H9 (cell line): ENCODE measurements around the gene SLC25A26. TPM values are rescaled to one million over a fixed set of nuclear protein-coding genes. Genes with fewer than 3 reads are reported as not detected.

Experiments
- DNase-seq: peaks from one replicate; pipeline ENCODE4 v3.0.0-alpha.2; 2017
- H2AFZ ChIP-seq: one replicate; pipeline ENCODE4 v1.6.1; 2013; ENCODE audit warnings: mild to moderate bottlenecking, low read length, control low read depth, moderate library complexity
- H2AK5ac ChIP-seq: 2 replicates; pipeline ENCODE4 v1.6.1; 2013; ENCODE audit warnings: low read length, control low read depth, mixed read lengths; ENCODE audit not compliant: insufficient read length
- H2BK120ac ChIP-seq: one replicate; pipeline ENCODE4 v1.6.1; 2013; ENCODE audit warnings: low read depth, mild to moderate bottlenecking, low read length, control low read depth, inconsistent platforms; ENCODE audit not compliant: poor library complexity, severe bottlenecking
- H2BK12ac ChIP-seq: 2 replicates; pipeline ENCODE4 v1.6.1; 2013; ENCODE audit warnings: low read length, control low read depth, mixed read lengths, low read depth; ENCODE audit not compliant: insufficient read length
- H2BK15ac ChIP-seq: 2 replicates; pipeline ENCODE4 v1.6.1; 2013; ENCODE audit warnings: low read depth, low read length, control low read depth
- H2BK20ac ChIP-seq: one replicate; pipeline ENCODE4 v1.6.1; 2013; ENCODE audit warnings: low read depth, mild to moderate bottlenecking, low read length, control low read depth, inconsistent platforms; ENCODE audit not compliant: poor library complexity, severe bottlenecking
- H2BK5ac ChIP-seq: 2 replicates; pipeline ENCODE4 v1.6.1; 2013; ENCODE audit warnings: low read length, control low read depth, mixed read lengths; ENCODE audit not compliant: insufficient read length
- H3K14ac ChIP-seq: 2 replicates; pipeline ENCODE4 v1.6.1; 2013; ENCODE audit warnings: low read length, control low read depth; ENCODE audit not compliant: insufficient read depth
- H3K18ac ChIP-seq: 2 replicates; pipeline ENCODE4 v1.6.1; 2013; ENCODE audit warnings: low read depth, mild to moderate bottlenecking, mixed read lengths, low read length, control low read depth; ENCODE audit not compliant: insufficient read length
- H3K23ac ChIP-seq: 2 replicates; pipeline ENCODE4 v1.6.1; 2013; ENCODE audit warnings: low read length, control low read depth, mixed read lengths, low read depth; ENCODE audit not compliant: insufficient read length
- H3K23me2 ChIP-seq: 2 replicates; pipeline ENCODE4 v1.6.1; 2013; ENCODE audit warnings: low read depth, mild to moderate bottlenecking, mixed read lengths, low read length, control low read depth; ENCODE audit not compliant: insufficient read length, poor library complexity, severe bottlenecking
- H3K27ac ChIP-seq: 2 replicates; pipeline ENCODE4 v1.5.1; 2013; ENCODE audit warnings: low read length, control low read depth, mixed read lengths, low read depth; ENCODE audit not compliant: insufficient read length
- H3K27me3 ChIP-seq: 2 replicates; pipeline ENCODE4 v1.6.1; 2013; ENCODE audit warnings: low read length, control low read depth, inconsistent platforms; ENCODE audit not compliant: insufficient read depth
- H3K4ac ChIP-seq: 2 replicates; pipeline ENCODE4 v1.6.1; 2013; ENCODE audit warnings: low read depth, mild to moderate bottlenecking, control low read depth, inconsistent platforms, low read length, moderate library complexity
- H3K4me1 ChIP-seq: 2 replicates; pipeline ENCODE4 v1.6.1; 2013; ENCODE audit warnings: low read length, control low read depth, inconsistent platforms; ENCODE audit not compliant: insufficient read depth
- H3K4me2 ChIP-seq: 2 replicates; pipeline ENCODE4 v1.6.1; 2013; ENCODE audit warnings: low read length, control low read depth, mixed read lengths; ENCODE audit not compliant: insufficient read length, insufficient read depth
- H3K56ac ChIP-seq: 2 replicates; pipeline ENCODE4 v1.6.1; 2013; ENCODE audit warnings: low read depth, mild to moderate bottlenecking, mixed read lengths, low read length, control low read depth; ENCODE audit not compliant: insufficient read length
- H3K79me1 ChIP-seq: 2 replicates; pipeline ENCODE4 v1.6.1; 2013; ENCODE audit warnings: low read depth, mild to moderate bottlenecking, moderate library complexity, low read length, control low read depth, inconsistent platforms; ENCODE audit not compliant: insufficient read depth, poor library complexity, severe bottlenecking
- H3K79me2 ChIP-seq: 2 replicates; pipeline ENCODE4 v1.6.1; 2013; ENCODE audit warnings: low read length, control low read depth, inconsistent platforms; ENCODE audit not compliant: insufficient read depth
- H3K9ac ChIP-seq: 2 replicates; pipeline ENCODE4 v1.6.1; 2013; ENCODE audit warnings: low read length, control low read depth, mixed read lengths; ENCODE audit not compliant: insufficient read length; ENCODE audit errors: extremely low read depth
- H3K9me3 ChIP-seq: one replicate; pipeline ENCODE4 v1.6.1; 2013; ENCODE audit warnings: low read depth, low read length, inconsistent platforms; ENCODE audit not compliant: control insufficient read depth
- H3T11ph ChIP-seq: one replicate; pipeline ENCODE4 v1.6.1; 2013; ENCODE audit warnings: mild to moderate bottlenecking, low read length, control low read depth, inconsistent platforms
- H4K20me1 ChIP-seq: one replicate; pipeline ENCODE4 v1.6.1; 2013; ENCODE audit not compliant: control insufficient read depth, insufficient read length, insufficient read depth
- H4K5ac ChIP-seq: 2 replicates; pipeline ENCODE4 v1.6.1; 2013; ENCODE audit warnings: low read depth, mild to moderate bottlenecking, mixed read lengths, low read length, control low read depth; ENCODE audit not compliant: insufficient read length
- H4K8ac ChIP-seq: replicated peaks from 2 replicates; pipeline ENCODE4 v1.6.1; 2013; ENCODE audit warnings: low read length, control low read depth, mixed read lengths, low read depth; ENCODE audit not compliant: insufficient read length
- H4K91ac ChIP-seq: 2 replicates; pipeline ENCODE4 v1.6.1; 2013; ENCODE audit warnings: low read depth, mild to moderate bottlenecking, moderate library complexity, mixed read lengths, low read length, control low read depth; ENCODE audit not compliant: insufficient read length
- H3K27ac Mint-ChIP-seq, 3 experiments: 2 replicates in 2 of 3; 3 replicates in 1 of 3; pipeline ENCODE4 v1.8.0; 2020 to 2021; ENCODE audit warnings: mixed read lengths in 3 of 3, mild to moderate bottlenecking in 1 of 3, moderate library complexity in 1 of 3
- H3K27me3 Mint-ChIP-seq: 2 replicates; pipeline ENCODE4 v1.8.0; 2021; ENCODE audit warnings: low read depth, mild to moderate bottlenecking, moderate library complexity, mixed read lengths
- H3K36me3 Mint-ChIP-seq, 3 experiments: 2 replicates in 2 of 3; 3 replicates in 1 of 3; pipeline ENCODE4 v1.8.0; 2020 to 2021; ENCODE audit warnings: low read depth in 3 of 3, mixed read lengths in 3 of 3; ENCODE audit not compliant: insufficient read depth in 1 of 3
- H3K4me1 Mint-ChIP-seq, 2 experiments: 2 replicates each; pipeline ENCODE4 v1.8.0; 2020; ENCODE audit warnings: mixed read lengths in 2 of 2
- H3K4me3 Mint-ChIP-seq, 2 experiments: 2 replicates in 1 of 2; 3 replicates in 1 of 2; pipeline ENCODE4 v1.8.0; 2020 to 2021; ENCODE audit warnings: mild to moderate bottlenecking in 2 of 2, mixed read lengths in 2 of 2, moderate library complexity in 1 of 2
- H3K9me3 Mint-ChIP-seq, 2 experiments: 2 replicates in 1 of 2; 3 replicates in 1 of 2; pipeline ENCODE4 v1.8.0; 2020; ENCODE audit warnings: mild to moderate bottlenecking in 2 of 2, mixed read lengths in 2 of 2, moderate library complexity in 1 of 2
- CTCF ChIP-seq: fragments of 200-600 bp; sonication (generic); conservative IDR thresholded peaks from 3 replicates; pipeline ENCODE4 v1.8.0; 2021; ENCODE audit warnings: antibody characterized with exemption, mild to moderate bottlenecking
- WGBS: extraction: QIAGEN DNeasy Blood & Tissue Kit; methylation state at CpG from one replicate; pipeline ENCODE4 v1.1.7; 2013; ENCODE audit warnings: missing lambda C conversion rate, low lambda C conversion rate, mixed read lengths; ENCODE audit not compliant: insufficient read length; ENCODE audit errors: extremely low coverage; 5-methylcytosine and 5-hydroxymethylcytosine counted together
- total RNA-seq: library from RNA; stranded (reverse); gene quantifications from 2 replicates; pipeline ENCODE4 v1.2.1, GENCODE V29; 2021

The SLC25A26 gene
- total RNA-seq, 1 experiment from 2014 or later, result 30.2 TPM

- Histone ChIP-seq H4K8ac (no peak overlapping the region), H3T11ph (no peak overlapping the region), H2AK5ac (no peak overlapping the region), H2BK5ac (no peak overlapping the region), H3K79me2 (0 out of 2 replicates have a peak, but pooled peaks cover 2% of the 10 kb centered on the region), H3K9ac (no peak overlapping the region), H4K91ac (no peak overlapping the region), H3K56ac (no peak overlapping the region), H2BK20ac (no peak overlapping the region), H3K4me2 (no peak overlapping the region), H2BK15ac (no peak overlapping the region), H3K18ac (no peak overlapping the region), H4K5ac (no peak overlapping the region), H2BK12ac (no peak overlapping the region), H3K23ac (no peak overlapping the region), H3K79me1 (no peaks in the 10 kb centered on the region), H3K27ac (no peak overlapping the region), H3K23me2 (no peaks in the 10 kb centered on the region), H2BK120ac (no peak overlapping the region), H3K4ac (no peak overlapping the region), H3K27me3 (no peaks in the 10 kb centered on the region), H4K20me1 (no peaks in the 10 kb centered on the region), H3K4me1 (no peaks in the 10 kb centered on the region), H2AFZ (no peak overlapping the region), H3K9me3 (no peaks in the 10 kb centered on the region), H3K14ac (no peak overlapping the region)
- TF ChIP-seq CTCF, result no peak
- Mint-ChIP-seq H3K36me3 (peaks cover under 1 to 9% (median 9%) of the 10 kb centered on the region in 3 experiments; a peak in 4 of 7 replicates), H3K4me1 (peaks cover 7 to 10% of the 10 kb centered on the region in 2 experiments), H3K27ac (no peak overlapping the region; a peak in 1 of 7 replicates), H3K27me3 (no peaks in the 10 kb centered on the region), H3K9me3 (no peaks in the 10 kb centered on the region), H3K4me3 (no peak overlapping the region)
- DNase-seq, result no peak
- no CpG with 5 or more reads among the region's 1 CpG for WGBS
Measured at GRCh38 chr3:66269411-66269810, 48.6 kb downstream of the SLC25A26 start.
